Measurements from ENCODE around the gene KRTCAP2.
"Not testable (repeated sequence)": the region's sequence is repeated elsewhere in the genome, so short reads cannot be mapped to it uniquely, and the experiment has no call there.

KRTCAP2 gene

GRCh38 chr1:155172732-155173477 is at the start of gene KRTCAP2:
Gene KRTCAP2 (minus strand): TSS chr1:155173304. CDS start chr1:155173224, 80 bp downstream.
- peak; percentile 85 for FAIRE-seq

GRCh38 chr1:155220211-155220965 is 47.3 kb upstream of the KRTCAP2 start:
- FAIRE-seq, result not testable (repeated sequence)

- no peak for FAIRE-seq
Observed at GRCh38 chr1:155219592-155220031, 46.5 kb upstream of the KRTCAP2 start.

- peak; percentile 86 for FAIRE-seq
Observed at GRCh38 chr1:155218854-155219591, 45.9 kb upstream of the KRTCAP2 start.

- not testable (repeated sequence) for FAIRE-seq
Observed at GRCh38 chr1:155214702-155215101, 41.6 kb upstream of the KRTCAP2 start.

- FAIRE-seq, result not testable (repeated sequence)
Observed at GRCh38 chr1:155212051-155212440, 38.9 kb upstream of the KRTCAP2 start.

- FAIRE-seq, result not testable (repeated sequence)
Observed at GRCh38 chr1:155211381-155212050, 38.4 kb upstream of the KRTCAP2 start.

- no peak for FAIRE-seq
Observed at GRCh38 chr1:155210314-155211104, 37.4 kb upstream of the KRTCAP2 start.

- no peak for FAIRE-seq
Observed at GRCh38 chr1:155209312-155209721, 36.2 kb upstream of the KRTCAP2 start.

- no peak for FAIRE-seq
Observed at GRCh38 chr1:155208541-155209311, 35.6 kb upstream of the KRTCAP2 start, which contains the start of gene MTX1. Gene MTX1 (plus strand): TSS chr1:155208695. CDS start chr1:155208805, 110 bp downstream.

- FAIRE-seq, result no peak
Observed at GRCh38 chr1:155207806-155208540, 34.9 kb upstream of the KRTCAP2 start, which contains the start of gene THBS3. Gene THBS3 (minus strand): TSS chr1:155207897. CDS start chr1:155207876, 21 bp downstream.

- peak; percentile 80 for FAIRE-seq
Observed at GRCh38 chr1:155206891-155207805, 34.0 kb upstream of the KRTCAP2 start.

GRCh38 chr1:155205969-155206593 is 33.0 kb upstream of the KRTCAP2 start:
- FAIRE-seq, result no peak

- no peak for FAIRE-seq
Observed at GRCh38 chr1:155205035-155205434, 31.9 kb upstream of the KRTCAP2 start.

- no peak for FAIRE-seq
Observed at GRCh38 chr1:155202731-155203515, 29.8 kb upstream of the KRTCAP2 start.

- FAIRE-seq, result no peak
Observed at GRCh38 chr1:155202198-155202597, 29.1 kb upstream of the KRTCAP2 start.

- no peak for FAIRE-seq
Observed at GRCh38 chr1:155200920-155201319, 27.8 kb upstream of the KRTCAP2 start.

- FAIRE-seq, result no peak
Observed at GRCh38 chr1:155199792-155200191, 26.7 kb upstream of the KRTCAP2 start.

Data from TTC549 (cell line).